Skeletal muscle tissue (tissue), 4 donors: ENCODE data around the gene CLNS1A. TPM values are rescaled to one million over a fixed set of nuclear protein-coding genes. Genes with fewer than 3 reads are reported as not detected.
A peak's percentile ranks its signal among the peaks of the same experiment; 100 is the strongest.
"Not testable (repeated sequence)": the region's sequence is repeated elsewhere in the genome, so short reads cannot be mapped to it uniquely, and the experiment has no call there.

Source experiments
- H3K27ac ChIP-seq: one replicate; pipeline ENCODE4 v1.7.0; 2013; ENCODE audit warnings: mild to moderate bottlenecking, low read depth, low read length, inconsistent platforms
- H3K27me3 ChIP-seq, 3 donors: one replicate each; pipeline ENCODE4 v1.7.0; 2013; ENCODE audit warnings: low read length in 3 of 3; ENCODE audit not compliant: control insufficient read depth in 3 of 3, insufficient read depth in 3 of 3
- H3K36me3 ChIP-seq, 3 donors: one replicate each; pipeline ENCODE4 v1.7.0; 2013; ENCODE audit warnings: low read length in 3 of 3; ENCODE audit not compliant: control insufficient read depth in 3 of 3, insufficient read depth in 3 of 3
- H3K4me1 ChIP-seq, 3 donors: one replicate each; pipeline ENCODE4 v1.7.0; 2013; ENCODE audit warnings: low read length in 3 of 3, mild to moderate bottlenecking in 3 of 3; ENCODE audit not compliant: control insufficient read depth in 3 of 3, insufficient read depth in 3 of 3
- H3K4me3 ChIP-seq, 3 donors: one replicate each; pipeline ENCODE4 v1.7.0; 2013; ENCODE audit warnings: low read length in 3 of 3
- H3K9ac ChIP-seq, 3 donors: one replicate each; pipeline ENCODE4 v1.7.0; 2013; ENCODE audit warnings: low read length in 3 of 3, mild to moderate bottlenecking in 3 of 3, moderate library complexity in 2 of 3, low read depth in 1 of 3
- H3K9me3 ChIP-seq, 3 donors: one replicate each; pipeline ENCODE4 v1.7.0; 2013; ENCODE audit warnings: low read length in 3 of 3; ENCODE audit not compliant: control insufficient read depth in 3 of 3
- total RNA-seq: library from RNA; depleted of rRNA; stranded (reverse); fragments of >200 nt; gene quantifications from one replicate; pipeline ENCODE4 v1.2.3, GENCODE V29; 2014
- donor health status: Osteomylitis.

Gene CLNS1A
- total RNA-seq, 1 donor from 2014 or later, result 188 TPM

GRCh38 chr11:77658213-77659013, 20.8 kb upstream of the CLNS1A start:
- no peaks in the 10 kb centered on the region for H3K4me1 ChIP-seq
- H3K4me3 ChIP-seq, result no peak overlapping the region
- H3K36me3 ChIP-seq, result no peaks in the 10 kb centered on the region
- H3K27ac ChIP-seq, result no peak overlapping the region
- no peaks in the 10 kb centered on the region for H3K27me3 ChIP-seq
- H3K9me3 ChIP-seq, result no peaks in the 10 kb centered on the region
- H3K9ac ChIP-seq, result no peak overlapping the region

DNA sequence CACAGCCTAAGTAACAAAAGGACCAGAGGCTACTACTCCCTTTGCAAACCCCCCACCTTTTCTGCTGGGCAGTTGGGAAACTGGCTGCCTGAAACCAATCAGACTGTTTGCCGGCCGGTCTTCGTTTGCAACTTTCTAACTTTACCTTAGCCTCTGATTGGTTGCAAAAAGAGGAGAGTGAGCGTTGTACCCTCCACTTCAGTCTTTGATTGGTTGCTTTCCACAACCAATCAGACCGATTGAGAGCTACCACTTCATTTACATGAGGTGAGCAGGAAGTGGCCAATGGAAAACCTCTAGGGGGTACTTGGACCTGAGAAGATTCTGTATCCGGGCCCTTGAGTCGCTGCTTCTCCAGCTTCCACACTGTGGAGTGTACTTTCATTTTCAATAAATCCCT, 18.8 kb upstream of the CLNS1A start:
- no peaks in the 10 kb centered on the region for H3K36me3 ChIP-seq
- no peak overlapping the region for H3K4me3 ChIP-seq
- H3K27me3 ChIP-seq, result no peaks in the 10 kb centered on the region
- H3K4me1 ChIP-seq, result no peaks in the 10 kb centered on the region
- no peaks in the 10 kb centered on the region for H3K9me3 ChIP-seq
- no peak overlapping the region for H3K9ac ChIP-seq
- no peak overlapping the region for H3K27ac ChIP-seq

DNA sequence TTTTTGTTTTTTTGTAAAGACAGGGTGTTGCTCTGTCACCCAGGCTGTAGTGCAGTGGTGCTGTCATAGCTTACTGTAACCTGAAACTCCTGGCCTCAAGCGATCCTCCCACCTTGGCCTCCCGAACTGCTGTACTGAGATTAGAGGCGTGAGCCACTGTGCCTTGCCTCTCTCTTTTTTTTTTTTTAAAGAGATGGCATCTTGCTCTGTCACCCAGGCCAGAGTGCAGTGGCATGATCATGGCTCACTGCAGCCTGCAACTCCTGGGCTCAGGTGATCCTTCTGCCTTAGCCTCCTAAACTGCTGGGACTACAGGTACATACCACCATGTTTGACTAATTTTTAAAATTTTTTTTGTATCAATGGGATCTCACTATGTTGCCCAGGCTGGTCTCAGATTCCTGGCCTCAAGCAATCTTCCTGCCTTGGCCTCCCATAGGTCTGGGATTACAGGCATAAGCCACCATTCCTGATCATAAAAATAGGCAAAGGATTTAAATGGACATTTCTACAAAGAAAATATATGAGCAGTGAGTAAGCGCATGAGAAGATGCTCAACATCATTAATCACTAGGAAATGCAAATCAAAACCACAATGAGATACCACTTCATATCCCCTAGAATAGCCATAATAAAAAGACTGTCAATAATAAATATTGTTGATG, 17.3 kb upstream of the CLNS1A start:
- Histone ChIP-seq H3K36me3 (no peaks in the 10 kb centered on the region), H3K9me3 (no peaks in the 10 kb centered on the region), H3K9ac (no peak overlapping the region), H3K4me3 (no peak overlapping the region), H3K27me3 (peaks cover 0 to under 1% (median 0%) of the 10 kb centered on the region in 3 donors), H3K27ac (no peak overlapping the region), H3K4me1 (no peaks in the 10 kb centered on the region)

GRCh38 chr11:77650123-77650522, 12.5 kb upstream of the CLNS1A start:
- H3K4me1 ChIP-seq, result no peaks in the 10 kb centered on the region
- H3K36me3 ChIP-seq, result no peaks in the 10 kb centered on the region
- no peaks in the 10 kb centered on the region for H3K9me3 ChIP-seq
- no peak overlapping the region for H3K4me3 ChIP-seq
- no peak overlapping the region for H3K27ac ChIP-seq
- H3K9ac ChIP-seq, result no peak overlapping the region
- H3K27me3 ChIP-seq, result peaks cover 0 to 2% (median 0%) of the 10 kb centered on the region in 3 donors

DNA sequence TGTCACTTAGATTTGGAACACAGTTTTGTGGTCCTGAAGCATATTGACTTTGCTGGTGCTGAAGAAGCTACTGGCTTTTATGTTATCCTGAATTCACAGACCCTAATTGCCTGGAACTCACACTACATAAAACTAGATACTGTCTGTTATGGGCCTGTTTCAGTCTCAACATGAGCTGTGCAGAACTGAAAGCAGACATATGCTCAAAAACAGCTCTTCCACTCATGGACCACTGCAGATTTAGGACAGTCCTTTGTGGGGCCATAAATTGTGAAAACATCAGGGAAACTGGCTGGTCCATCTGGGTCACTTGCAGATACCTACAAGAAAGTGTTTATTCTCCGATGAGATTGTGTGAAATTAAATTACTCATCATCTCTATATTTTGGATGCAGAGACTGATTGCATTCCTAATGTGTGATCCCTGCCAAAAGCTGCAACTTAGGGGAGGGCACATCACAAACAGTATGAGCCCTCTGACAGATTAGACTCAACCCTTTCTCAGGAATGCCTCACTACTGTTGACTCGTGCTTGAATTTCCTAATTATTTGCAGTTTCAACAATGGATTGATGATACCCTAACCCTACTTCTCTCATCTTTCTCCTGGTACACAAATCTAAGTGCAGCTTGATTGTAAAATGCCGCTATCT, 10.2 kb upstream of the CLNS1A start:
- peaks cover 0 to 2% (median 0%) of the 10 kb centered on the region in 3 donors for H3K27me3 ChIP-seq
- H3K9me3 ChIP-seq, result no peaks in the 10 kb centered on the region
- no peak overlapping the region for H3K9ac ChIP-seq
- no peaks in the 10 kb centered on the region for H3K36me3 ChIP-seq
- H3K4me3 ChIP-seq, result no peak overlapping the region
- H3K4me1 ChIP-seq, result no peaks in the 10 kb centered on the region
- H3K27ac ChIP-seq, result no peak overlapping the region

DNA sequence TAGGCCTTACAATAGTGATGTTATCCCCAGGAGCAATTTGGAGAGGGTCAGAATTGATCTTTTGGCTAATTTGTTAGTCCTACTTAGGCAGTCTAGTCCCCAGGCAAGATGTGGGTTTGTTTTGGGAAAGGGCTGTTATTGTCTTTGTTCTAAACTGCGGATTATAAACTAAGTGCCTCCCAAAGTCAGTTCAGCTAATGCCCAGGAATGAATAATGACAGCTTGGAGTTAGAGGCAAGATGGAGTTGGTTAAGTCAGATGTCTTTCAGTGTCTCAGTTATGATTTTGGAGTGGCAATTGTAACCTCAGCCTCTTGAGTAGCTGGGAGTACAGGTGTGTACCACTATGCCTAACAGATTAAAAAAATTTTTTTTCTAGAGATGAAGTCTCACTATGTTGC, 7.3 kb upstream of the CLNS1A start:
- H3K9me3 ChIP-seq, result no peaks in the 10 kb centered on the region
- no peaks in the 10 kb centered on the region for H3K36me3 ChIP-seq
- peaks cover 0 to 2% (median 0%) of the 10 kb centered on the region in 3 donors for H3K27me3 ChIP-seq
- no peak overlapping the region for H3K27ac ChIP-seq
- H3K4me3 ChIP-seq, result no peak overlapping the region
- H3K4me1 ChIP-seq, result no peaks in the 10 kb centered on the region
- no peak overlapping the region for H3K9ac ChIP-seq

- Histone ChIP-seq H3K36me3 (no peaks in the 10 kb centered on the region), H3K9ac (no peak overlapping the region), H3K27me3 (peaks cover 0 to 4% (median 0%) of the 10 kb centered on the region in 3 donors), H3K4me1 (peaks cover 0 to 7% (median 0%) of the 10 kb centered on the region in 3 donors), H3K9me3 (no peaks in the 10 kb centered on the region), H3K27ac (no peak overlapping the region), H3K4me3 (no peak overlapping the region)
These were observed 4.6 kb upstream of the CLNS1A start for GRCh38 chr11:77642228-77642627.

DNA sequence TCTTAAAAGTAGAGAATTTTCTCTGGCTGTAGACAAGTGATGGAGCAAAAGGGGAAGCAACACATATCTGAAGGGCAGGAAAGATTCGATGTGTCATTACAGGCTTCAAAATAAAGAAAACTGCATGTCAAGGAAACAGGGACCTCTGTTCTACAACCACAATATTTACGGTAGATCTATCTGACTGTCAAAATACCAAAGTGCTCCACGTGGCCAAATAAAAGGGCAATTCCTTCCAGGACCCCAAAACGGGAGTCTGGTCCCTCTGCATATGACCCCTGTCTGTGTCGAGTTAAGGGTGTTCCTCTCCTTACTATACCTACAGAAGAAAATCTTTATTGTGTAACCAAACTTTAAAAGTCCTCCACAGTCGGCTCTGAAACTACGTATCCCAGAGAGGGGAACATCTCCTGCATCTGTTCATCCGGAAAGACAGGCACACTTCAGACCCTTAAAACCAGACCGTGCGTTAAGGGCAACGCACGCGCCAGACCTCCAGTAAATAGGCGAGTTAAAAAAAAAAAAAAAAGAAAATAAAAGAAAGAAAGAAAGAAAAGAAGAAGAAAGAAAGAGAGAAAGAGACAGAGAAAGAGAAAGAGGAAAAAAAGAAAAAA, 756 bp downstream of the CLNS1A start:
- peak overlapping the region; percentile 34 to 93 (median 82) for H3K9ac ChIP-seq
- H3K27ac ChIP-seq, result peak overlapping the region; percentile 73
- no peaks in the 10 kb centered on the region for H3K9me3 ChIP-seq
- H3K36me3 ChIP-seq, result no peaks in the 10 kb centered on the region
- H3K27me3 ChIP-seq, result peaks cover 0 to 4% (median 0%) of the 10 kb centered on the region in 3 donors
- H3K4me3 ChIP-seq, result peak overlapping the region; percentile 95 to 98 (median 96)
- peaks cover 7 to 15% (median 9%) of the 10 kb centered on the region in 3 donors for H3K4me1 ChIP-seq

DNA sequence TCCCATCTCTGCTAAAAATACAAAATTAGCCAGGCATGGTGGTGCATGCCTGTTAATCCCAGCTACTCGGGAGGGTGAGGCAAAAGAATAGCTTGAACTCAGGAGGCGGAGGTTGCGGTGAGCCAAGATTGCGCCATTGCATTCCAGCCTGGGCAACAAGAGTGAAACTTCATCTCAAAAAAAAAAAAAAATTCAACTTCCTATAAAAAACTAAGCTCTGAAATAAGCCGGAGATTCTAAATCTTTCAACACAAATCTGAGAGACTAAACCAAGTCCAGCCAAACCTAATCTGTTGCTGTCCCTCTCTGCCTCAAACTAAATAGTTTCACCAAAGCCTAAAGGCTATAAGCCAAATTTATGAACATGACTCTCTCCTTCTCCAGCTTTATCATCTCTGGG, 3.7 kb downstream of the CLNS1A start:
- not testable (repeated sequence) for H3K4me3 ChIP-seq, H3K36me3 ChIP-seq, H3K27me3 ChIP-seq, H3K9me3 ChIP-seq, H3K9ac ChIP-seq, H3K27ac ChIP-seq
- peaks cover 7 to 15% (median 9%) of the 10 kb centered on the region in 3 donors for H3K4me1 ChIP-seq
